Ovary (tissue), 9 donors: Measurements from ENCODE around the gene CHKB. TPM values are rescaled to one million over a fixed set of nuclear protein-coding genes. Genes with fewer than 3 reads are reported as not detected.

Experiments used
- DNase-seq, 5 donors: peaks; one replicate each; pipeline ENCODE4 v3.0.0-alpha.2; 2019 to 2020
- H3K27ac ChIP-seq, 2 donors: fragments of 200-600 bp; one replicate each; pipeline versions ENCODE4 v1.5.1 to v1.8.0; 2019 to 2022
- H3K27me3 ChIP-seq: fragments of 200-600 bp; one replicate; pipeline ENCODE4 v1.8.0; 2022
- H3K36me3 ChIP-seq: fragments of 200-600 bp; sonication (generic); one replicate; pipeline ENCODE4 v1.5.1; 2019
- H3K4me1 ChIP-seq: one replicate; pipeline ENCODE4 v1.8.1; 2013; ENCODE audit warnings: mild to moderate bottlenecking, moderate library complexity; ENCODE audit not compliant: insufficient read depth
- H3K4me3 ChIP-seq: fragments of 200-600 bp; sonication (generic); one replicate; pipeline ENCODE4 v1.5.1; 2017
- H3K9me3 ChIP-seq, 2 donors: fragments of 200-600 bp in 1 of 2; sonication (generic) in 1 of 2; one replicate each; pipeline versions ENCODE4 v1.5.1 to v1.8.1; 2013 to 2019; ENCODE audit warnings: mild to moderate bottlenecking in 1 of 2, moderate library complexity in 1 of 2
- EP300 ChIP-seq: sonication (generic); formaldehyde crosslinking; IDR thresholded peaks from one replicate; pipeline ENCODE4 v1.6.1; 2017; ENCODE audit warnings: antibody characterized with exemption
- POLR2A ChIP-seq: fragments of 450-650 bp; IDR thresholded peaks from one replicate; pipeline ENCODE4 v1.6.1; 2017; ENCODE audit warnings: antibody characterized with exemption, mild to moderate bottlenecking, moderate library complexity
- WGBS, 3 donors: extraction: QIAGEN DNeasy Blood & Tissue Kit in 1 of 3; methylation state at CpG; one replicate each; pipeline versions ENCODE4 v1.1.5 to v1.1.7; 2013 to 2017; 5-methylcytosine and 5-hydroxymethylcytosine counted together
- intact Hi-C, 4 donors: fragments of 100-400 bp; cut with DNase I; formaldehyde crosslinking; loops; one replicate each; pipeline versions ENCODE4 v1.11.0 to v1.15.1; 2022 to 2023
- polyA plus RNA-seq, 2 donors: library from polyadenylated mRNA; stranded (reverse); fragments of 200-250 nt in 1 of 2; fragments of 350-450 nt in 1 of 2; fragmentation: Illumina TruSeq in 1 of 2; extraction: RNeasy Lipid Tissue Mini Kit (QIAGEN cat#74804) in 1 of 2; gene quantifications; one replicate each; pipeline ENCODE4 v1.2.3, GENCODE V29; 2013 to 2014
- total RNA-seq, 7 donors: library from RNA; depleted of rRNA in 2 of 7; stranded (reverse); fragments of >200 nt in 2 of 7; fragmentation: NEBNext Ultra II Directional in 3 of 7; extraction: Animal tissue kit (Norgen Biotek cat#: 25700) in 3 of 7; gene quantifications; one replicate each; pipeline versions ENCODE4 v1.1.0 to v1.2.4, GENCODE V29; 2016 to 2023
- TF ChIP-seq, protein P1 (sequence below), 3 donors: fragments of 450-650 bp in 2 of 3; fragments of 200-600 bp in 1 of 3; IDR thresholded peaks; one replicate each; pipeline versions ENCODE4 v1.5.1 to v1.8.0; 2016 to 2022; ENCODE audit warnings: antibody characterized with exemption in 3 of 3, mild to moderate bottlenecking in 1 of 3
- donor health status: DM: no; HTN: no; CAD: no; lungs with moderate emphysema.
- donor health status: DM: no; HTN: no; CAD: no.
- donor health status: Bipolar disorder and iron deficiency.
- donor health status: DM: yes; HTN: yes; CAD: no.
- donor health status: DM: no; HTN: no; CAD: no.
- donor health status: DM: yes; HTN: yes; CAD: no.

CHKB gene
- total and polyA plus RNA-seq, 9 donors: 34.9 to 73.2 (median 47.9) TPM

DNA sequence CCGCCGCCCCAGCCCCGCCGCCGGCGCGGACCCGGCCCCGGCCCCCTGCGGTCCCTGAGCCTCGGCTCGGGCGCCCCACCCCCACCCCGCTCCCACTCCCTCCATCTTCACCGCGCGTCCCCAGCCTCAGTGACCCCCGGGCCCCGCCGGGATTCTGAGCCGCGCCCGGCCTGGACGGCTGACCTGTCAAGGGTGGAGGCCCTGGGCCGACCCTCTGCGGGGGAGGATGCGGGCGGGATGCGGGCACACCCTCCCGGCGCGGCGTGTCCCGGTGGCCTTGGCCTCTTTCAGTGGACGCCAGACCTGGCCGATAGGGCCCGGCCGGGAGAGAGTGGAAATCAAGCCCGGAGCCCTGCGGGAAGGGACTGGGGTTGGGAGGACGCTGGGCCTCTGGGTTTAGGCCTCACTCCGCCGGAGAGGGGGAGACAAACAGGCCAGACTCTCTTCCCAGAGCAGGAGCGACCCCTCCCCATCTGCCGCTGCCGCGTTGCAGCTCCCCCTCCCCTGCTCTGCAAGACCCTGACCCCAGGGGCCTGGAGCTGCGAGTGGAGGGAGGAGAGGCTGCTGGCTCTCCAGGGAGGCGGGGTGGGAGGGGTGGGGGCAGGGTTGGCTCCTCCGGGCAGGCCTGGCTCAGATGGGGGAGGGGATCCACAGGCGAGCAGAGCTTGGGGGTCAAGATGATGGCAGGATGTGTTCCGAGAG lies 18.5 kb upstream of the CHKB start:
- intact Hi-C loops: no loop called here

DNA sequence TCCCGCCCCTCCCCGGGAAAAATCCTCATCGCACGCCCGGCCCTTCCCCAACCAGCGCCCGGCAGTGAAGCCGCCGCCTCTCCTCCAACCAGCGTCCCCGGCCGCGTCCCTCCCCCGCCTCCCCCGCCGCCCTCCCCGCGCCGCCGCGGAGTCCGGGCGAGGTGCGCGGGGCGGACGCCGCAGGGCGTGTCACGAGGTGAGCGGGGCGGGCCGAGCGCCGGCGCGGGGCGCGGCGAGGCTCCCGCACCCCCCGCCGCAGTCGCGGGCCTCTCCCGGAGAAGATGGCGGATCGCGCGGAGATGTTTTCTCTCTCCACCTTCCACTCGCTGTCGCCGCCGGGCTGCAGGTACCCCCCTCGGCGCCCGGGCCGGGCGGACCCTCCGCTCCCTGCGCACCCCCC lies 17.9 kb upstream of the CHKB start, which contains the start of gene MAPK8IP2:
Gene MAPK8IP2, plus strand, starts transcription at position 256 of the 400 bp plus-strand sequence. Its CDS starts 26 bp downstream, at position 282.
- H3K4me1 ChIP-seq: peaks cover 2% of the 10 kb centered on the region
- no peaks in the 10 kb centered on the region for H3K36me3 ChIP-seq
- peak in 3 of 5 donors; percentile 36 to 70 (median 47) for DNase-seq
- intact Hi-C loops: no loop called here
- no peaks in the 10 kb centered on the region for H3K27me3 ChIP-seq
- H3K9me3 ChIP-seq: no peaks in the 10 kb centered on the region
- no peak within 1 kb of the TSS for H3K27ac ChIP-seq
- WGBS, 3 donors: 0 to 1% (median 0%) methylated on average over 4 to 59 of the region's 61 CpGs
- TF ChIP-seq, protein P1, sequence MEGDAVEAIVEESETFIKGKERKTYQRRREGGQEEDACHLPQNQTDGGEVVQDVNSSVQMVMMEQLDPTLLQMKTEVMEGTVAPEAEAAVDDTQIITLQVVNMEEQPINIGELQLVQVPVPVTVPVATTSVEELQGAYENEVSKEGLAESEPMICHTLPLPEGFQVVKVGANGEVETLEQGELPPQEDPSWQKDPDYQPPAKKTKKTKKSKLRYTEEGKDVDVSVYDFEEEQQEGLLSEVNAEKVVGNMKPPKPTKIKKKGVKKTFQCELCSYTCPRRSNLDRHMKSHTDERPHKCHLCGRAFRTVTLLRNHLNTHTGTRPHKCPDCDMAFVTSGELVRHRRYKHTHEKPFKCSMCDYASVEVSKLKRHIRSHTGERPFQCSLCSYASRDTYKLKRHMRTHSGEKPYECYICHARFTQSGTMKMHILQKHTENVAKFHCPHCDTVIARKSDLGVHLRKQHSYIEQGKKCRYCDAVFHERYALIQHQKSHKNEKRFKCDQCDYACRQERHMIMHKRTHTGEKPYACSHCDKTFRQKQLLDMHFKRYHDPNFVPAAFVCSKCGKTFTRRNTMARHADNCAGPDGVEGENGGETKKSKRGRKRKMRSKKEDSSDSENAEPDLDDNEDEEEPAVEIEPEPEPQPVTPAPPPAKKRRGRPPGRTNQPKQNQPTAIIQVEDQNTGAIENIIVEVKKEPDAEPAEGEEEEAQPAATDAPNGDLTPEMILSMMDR (IDR thresholded peaks at IDR 0.05): no peak
- TF ChIP-seq EP300 (no peak), POLR2A (no peak)
- peak within 1 kb of the TSS; percentile 39 for H3K4me3 ChIP-seq

More for the DNA sequence above, 18.5 kb upstream of the CHKB start:
- H3K4me3 ChIP-seq: peak overlapping the region; percentile 39
- H3K27ac ChIP-seq: no peak overlapping the region
- 5 to 31% (median 6%) methylated on average over 11 to 52 of the region's 52 CpGs for WGBS, 3 donors
- TF ChIP-seq, protein P1 (IDR thresholded peaks at IDR 0.05): no peak
- TF ChIP-seq EP300: no peak
- no peak for TF ChIP-seq POLR2A
- H3K4me1 ChIP-seq: peaks cover 2% of the 10 kb centered on the region
- no peaks in the 10 kb centered on the region for H3K27me3 ChIP-seq
- DNase-seq: peak in 4 of 5 donors; percentile 54 to 78 (median 58)
- no peaks in the 10 kb centered on the region for H3K36me3 ChIP-seq
- H3K9me3 ChIP-seq: no peaks in the 10 kb centered on the region

DNA sequence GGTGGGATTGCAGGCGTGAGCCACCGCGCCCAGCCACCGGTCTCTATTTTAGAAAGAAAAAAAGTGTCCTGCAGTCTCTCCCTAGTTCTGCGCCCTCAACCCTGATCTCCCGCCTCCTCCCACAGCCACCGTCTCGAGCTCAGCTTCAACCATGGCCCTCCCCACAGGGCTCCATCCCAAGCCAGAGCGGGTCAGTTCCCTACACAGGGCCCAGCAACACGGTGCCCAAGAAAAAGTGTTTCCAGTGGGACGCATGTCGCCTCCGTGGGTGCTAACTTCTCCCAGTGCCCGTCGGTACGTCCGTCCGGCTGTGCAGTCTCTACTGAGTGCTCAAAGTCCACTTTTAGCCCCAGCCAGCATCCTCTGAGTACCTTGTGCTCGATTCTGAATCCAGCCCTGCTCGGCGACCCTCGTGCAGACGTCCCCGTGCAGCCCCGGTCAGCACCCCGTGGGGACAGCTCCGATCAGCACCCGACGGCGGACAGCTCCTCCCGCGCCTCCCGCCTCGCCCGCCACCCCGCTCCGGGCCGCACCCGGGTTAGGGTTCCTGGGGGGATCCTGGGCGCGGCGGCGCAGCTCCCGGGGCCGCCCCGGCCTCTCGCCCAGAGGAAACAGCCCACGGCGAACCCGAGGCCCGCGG lies 17.3 kb upstream of the CHKB start:
- intact Hi-C loops: no loop called here
- WGBS, 3 donors: 11 to 15% (median 14%) methylated on average over 45 to 52 of the region's 52 CpGs
- Histone ChIP-seq H3K27ac (no peak overlapping the region), H3K27me3 (no peaks in the 10 kb centered on the region), H3K36me3 (no peaks in the 10 kb centered on the region), H3K9me3 (no peaks in the 10 kb centered on the region), H3K4me1 (peaks cover 2% of the 10 kb centered on the region), H3K4me3 (peak overlapping the region; percentile 39)
- TF ChIP-seq EP300 (no peak), POLR2A (no peak)
- TF ChIP-seq, protein P1 (IDR thresholded peaks at IDR 0.05): no peak
- peak; percentile 61 to 84 (median 79) for DNase-seq

DNA sequence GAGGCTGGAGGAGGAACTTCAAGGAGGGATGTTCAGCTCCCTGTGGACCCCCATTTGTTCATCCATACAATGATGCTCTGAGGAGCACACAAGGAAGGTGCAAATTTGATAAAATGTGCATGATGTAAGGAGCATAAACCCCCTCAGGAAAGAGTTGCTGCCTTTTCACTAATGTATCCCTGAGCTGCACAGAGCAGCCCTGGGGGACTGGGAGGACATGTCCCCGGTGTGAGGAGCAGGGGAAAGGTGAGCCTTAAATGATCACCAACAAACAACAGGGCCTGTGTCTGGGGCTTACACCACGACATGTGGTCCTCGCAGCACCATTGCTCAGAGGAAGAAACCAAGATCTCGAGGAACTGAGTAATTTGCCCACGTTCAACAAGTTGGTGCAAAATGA lies 14.4 kb upstream of the CHKB start:
- H3K4me3 ChIP-seq: no peak overlapping the region
- no peaks in the 10 kb centered on the region for H3K36me3 ChIP-seq
- no peaks in the 10 kb centered on the region for H3K9me3 ChIP-seq
- TF ChIP-seq, protein P1 (IDR thresholded peaks at IDR 0.05): no peak
- TF ChIP-seq EP300 (no peak), POLR2A (no peak)
- intact Hi-C loops: no loop called here
- no peaks in the 10 kb centered on the region for H3K27me3 ChIP-seq
- H3K4me1 ChIP-seq: peaks cover 2% of the 10 kb centered on the region
- H3K27ac ChIP-seq: no peak overlapping the region
- DNase-seq: no peak
- 74 to 89% (median 83%) methylated on average over 5 of the region's 5 CpGs for WGBS, 3 donors
